DMS53 (cell line): ENCODE results near the gene ATP2B2.
A peak's percentile ranks its signal among the peaks of the same experiment; 100 is the strongest.
"Not testable (repeated sequence)": the region's sequence is repeated elsewhere in the genome, so short reads cannot be mapped to it uniquely, and the experiment has no call there.

ENCODE experiments used
- DNase-seq: peaks from one replicate; lab custom pipeline; 2025; lab: John Stamatoyannopoulos, UW

ATP2B2 gene

DNA sequence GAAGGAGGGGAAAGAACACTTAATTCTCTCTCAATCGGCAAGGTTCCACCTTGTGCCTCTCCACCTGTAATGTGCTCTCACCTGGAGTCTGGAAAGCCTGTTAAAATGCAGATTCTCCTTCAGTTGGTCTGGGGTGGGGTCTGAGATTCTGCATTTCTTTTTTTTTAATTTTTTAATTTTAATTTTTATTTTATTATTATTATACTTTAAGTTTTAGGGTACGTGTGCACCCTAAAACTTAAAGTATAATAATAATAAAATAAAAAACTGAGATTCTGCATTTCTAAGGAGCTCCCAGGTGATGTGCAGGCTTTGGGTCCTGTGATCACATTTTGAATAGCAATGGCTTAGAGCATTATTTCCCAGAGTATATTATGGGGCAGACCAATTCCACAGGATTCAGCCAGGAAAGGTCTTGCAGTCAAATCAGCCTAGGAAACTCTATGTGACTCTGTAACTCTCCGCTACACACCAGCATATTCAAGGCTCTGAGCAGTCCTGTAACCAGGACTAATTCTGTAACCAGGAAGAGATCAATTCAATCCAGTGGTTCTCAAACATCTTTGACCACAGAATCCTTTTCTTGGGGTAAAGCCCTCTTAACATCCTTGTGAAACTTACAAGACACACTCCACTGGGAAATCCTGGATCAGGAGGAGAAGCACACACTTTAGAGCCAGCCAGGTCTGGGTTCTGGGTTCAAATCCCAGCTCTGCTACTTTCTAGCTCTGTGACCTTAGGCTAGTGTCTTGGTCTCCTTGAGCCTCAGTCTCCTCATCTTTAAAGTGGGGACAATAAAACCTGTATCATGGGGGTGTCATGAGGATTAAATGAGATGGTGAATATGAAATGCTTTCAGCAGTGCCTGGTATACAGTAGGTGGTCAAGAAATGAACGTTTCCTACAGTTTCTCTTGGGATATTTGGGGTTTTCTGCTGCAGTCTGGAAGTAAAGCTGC, 122.2 kb downstream of the ATP2B2 start:
- no peak for DNase-seq

DNA sequence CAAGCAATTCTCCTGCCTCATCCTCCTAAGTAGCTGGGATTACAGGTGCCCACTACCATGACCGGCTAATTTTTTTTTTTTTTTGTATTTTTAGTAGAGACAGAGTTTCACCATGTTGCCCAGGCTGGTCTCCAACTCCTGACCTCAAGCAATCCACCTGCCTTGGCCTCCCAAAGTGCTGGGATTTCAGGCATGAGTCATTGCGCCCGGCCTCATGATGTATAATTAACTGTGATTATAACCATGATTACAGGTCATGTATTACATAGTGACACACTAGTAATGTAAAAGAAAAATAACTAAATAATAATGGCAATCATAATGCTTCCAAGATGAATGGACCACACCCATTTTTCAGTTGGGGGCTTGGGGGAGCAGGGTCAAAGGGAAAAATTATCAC, 122.9 kb downstream of the ATP2B2 start:
- not testable (repeated sequence) for DNase-seq

DNA sequence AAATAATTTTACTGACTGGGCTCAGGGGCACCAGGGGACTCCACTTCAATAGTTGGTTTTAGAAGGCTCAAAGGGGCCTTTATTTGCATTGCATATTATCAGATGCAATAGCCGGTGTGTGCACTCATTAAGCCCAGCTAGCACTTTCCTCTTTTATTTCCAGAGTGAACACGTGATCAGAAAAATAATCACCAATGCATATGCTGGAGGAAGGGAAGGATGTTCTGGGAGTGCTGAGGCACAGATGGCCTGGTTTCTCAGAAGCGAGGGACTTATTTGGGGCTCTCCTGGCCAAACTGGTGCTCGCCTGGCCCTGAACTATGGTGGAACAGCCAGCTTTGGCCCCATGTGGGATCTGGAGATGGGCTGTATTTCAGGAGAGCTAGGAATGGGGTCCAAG, 124.0 kb downstream of the ATP2B2 start:
- DNase-seq: no peak

DNA sequence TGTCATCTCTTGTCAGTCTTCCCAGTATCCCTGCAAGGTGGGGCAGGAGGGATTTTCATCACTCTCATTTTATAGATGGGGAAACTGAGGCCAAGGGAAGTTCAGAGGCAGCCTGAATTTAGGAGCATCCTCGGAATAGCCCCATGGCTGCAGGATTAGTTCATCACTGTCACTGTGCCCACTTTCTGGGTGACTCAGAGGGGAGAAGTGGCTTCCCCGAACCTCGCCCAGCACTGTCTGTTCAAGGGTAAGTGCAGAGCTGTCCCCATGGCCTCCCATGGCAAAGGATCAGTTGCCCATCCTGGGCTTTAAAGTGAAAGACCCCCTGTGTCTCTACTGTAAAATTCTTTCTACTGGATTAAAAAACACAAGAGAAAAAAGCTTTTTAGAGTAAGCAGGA, 124.5 kb downstream of the ATP2B2 start:
- DNase-seq: no peak

DNA sequence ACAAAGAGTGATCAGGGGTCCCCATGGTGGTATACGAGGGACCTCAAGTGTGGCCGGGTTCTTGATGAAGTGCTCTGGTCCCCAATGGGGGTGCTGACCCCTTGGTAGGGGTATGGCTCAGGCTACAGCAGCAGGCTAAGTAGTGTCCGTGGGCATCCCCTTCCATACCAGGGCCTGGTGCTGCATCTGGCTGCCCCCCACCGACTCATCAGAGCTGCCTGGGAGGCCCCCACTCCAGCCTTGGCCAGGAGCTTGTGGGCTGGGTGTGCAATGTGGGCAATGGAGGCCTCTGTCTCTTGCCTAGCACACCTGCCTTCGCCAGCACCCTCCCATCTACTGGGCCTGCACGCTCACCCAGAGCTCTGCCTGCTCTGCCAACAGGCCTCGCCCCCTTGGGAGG, 125.4 kb downstream of the ATP2B2 start:
- DNase-seq: no peak

DNA sequence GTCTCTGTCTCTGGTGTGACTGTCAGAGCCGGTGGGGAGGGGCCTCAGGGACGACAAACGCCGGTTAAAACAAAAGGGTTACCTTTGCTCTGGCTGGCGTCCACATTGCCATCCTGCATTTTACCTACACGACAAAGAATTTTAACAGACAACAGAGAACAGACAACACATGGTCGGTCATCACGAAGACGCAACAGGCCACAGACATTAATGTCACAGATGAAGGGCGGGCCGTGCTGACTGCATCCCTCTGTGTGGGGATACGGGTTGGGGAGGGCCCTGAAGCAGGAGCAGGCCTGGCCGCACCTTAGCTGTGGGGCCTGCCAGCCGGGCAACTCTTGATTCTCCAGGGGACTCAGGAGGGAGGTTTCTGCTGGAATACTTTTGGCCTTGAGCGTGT, 126.2 kb downstream of the ATP2B2 start:
- DNase-seq: no peak

DNA sequence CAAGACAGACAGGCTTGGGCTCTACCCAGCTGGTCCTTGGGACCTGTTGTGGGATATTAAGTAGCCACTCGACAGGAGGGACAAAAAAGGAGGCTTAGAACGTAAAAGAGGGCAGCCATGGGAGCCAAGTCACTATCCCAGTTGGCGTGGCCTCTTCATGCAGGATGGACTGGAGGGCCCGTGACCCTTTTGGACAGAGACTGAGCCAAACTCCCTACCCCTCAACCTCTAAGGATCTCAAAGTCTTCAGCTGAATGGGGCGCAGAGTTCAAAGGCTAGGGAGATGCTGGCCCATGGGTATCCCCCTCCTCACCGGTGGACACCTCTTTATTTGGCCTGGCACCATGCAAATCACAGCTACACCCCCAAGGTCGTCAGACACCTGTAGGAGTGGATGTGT, 126.6 kb downstream of the ATP2B2 start:
- no peak for DNase-seq

DNA sequence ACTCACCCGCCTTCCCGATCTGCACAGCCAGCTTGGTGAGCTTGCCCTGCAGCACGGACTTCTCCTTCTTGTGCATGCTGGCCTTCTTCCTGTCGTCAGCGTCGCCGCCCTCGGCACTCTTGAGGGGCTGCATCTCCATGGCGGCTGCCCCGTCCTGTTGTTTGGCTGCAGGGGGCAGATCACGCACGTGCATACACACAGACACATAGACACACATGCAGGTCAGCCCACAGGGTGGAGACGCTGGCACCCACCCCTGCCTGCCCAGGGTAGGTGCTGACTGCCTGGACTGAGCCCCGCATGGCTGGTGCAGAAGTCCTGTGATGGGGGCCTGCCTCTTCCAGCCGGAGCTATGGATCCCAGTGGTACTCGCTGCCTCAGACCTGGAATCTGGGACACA, 127.1 kb downstream of the ATP2B2 start:
- DNase-seq: no peak

DNA sequence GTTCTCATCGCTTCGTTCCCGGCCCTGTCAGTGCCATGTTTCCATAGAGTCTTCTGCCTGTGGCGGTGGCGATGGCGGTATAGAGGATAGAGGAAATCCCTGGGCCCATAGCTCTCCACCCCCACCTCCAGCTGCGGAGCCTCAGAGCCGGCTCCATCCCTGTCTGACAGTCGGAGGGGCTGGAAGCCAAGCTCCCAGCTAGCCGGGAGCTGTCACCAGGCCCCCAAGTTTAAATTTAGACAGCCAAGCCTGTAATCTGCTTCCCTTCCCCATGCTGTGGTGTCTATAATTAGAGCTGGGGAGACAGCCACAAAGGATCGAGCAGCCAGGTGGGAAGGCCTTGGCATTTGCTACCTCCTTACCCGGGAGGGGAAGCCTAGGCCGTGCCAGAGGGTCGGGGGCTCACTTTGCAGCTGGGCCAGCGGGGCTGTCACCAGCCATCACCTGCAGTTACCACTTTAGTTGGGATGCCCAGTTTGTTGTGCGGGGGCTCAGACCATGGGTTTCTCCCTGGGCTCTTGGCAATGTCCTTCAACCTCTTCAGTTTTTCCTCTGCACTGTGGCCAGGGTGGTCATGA, 128.1 kb downstream of the ATP2B2 start:
- no peak for DNase-seq

DNA sequence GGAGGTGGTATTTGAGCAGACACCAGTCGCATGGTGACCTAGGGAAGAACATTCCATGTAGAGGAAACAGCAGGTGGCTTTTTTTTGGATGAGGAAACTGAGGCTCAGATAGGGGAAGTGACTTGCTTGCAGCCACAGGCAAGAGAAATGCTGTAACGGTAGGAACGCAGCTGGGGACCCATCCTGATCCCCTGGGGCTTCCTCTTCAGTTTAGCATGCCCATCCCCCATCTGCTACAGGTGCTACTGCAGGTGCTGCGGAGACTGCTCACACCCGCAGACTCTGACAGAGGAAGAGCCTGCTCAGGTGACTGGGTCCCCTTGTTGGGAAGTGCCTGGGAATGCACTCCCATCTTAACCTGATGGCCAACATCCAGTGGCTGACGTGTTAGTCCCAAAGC, 129.0 kb downstream of the ATP2B2 start:
- DNase-seq: no peak

DNA sequence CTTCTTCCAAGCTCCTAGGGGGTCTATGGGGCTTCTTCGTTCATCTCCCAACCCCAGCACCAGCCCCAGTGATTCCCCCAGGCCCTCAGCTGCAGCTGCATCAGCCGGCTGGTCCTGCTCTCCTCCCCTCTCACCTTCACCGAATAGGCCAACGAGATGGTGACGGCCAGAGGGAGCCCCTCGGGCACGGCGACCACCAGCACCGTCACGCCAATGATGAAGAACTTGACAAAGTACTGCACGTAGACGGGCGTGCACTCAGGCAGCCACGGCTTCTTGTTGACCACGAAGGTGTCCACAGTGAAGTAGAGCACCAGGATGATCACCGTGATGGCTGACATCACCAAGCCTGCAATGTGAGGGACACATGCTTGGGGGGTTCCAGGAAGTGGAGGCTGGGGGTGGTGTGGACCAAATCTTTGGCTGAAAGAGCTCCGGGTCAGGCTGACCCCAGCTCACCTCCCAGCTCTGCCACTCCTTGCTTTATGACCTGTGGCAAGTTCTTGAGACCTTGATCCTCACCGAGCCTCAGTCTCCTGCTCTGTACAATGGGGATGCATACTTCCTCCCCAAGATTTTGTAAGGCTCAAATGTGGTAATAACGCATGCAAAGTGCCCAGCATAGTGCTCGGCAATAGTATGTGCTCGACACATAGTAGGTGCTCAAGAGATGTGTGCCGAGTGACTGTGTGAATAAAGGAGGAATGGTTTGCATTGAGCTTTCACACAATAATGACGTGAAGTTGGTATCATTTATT, 129.9 kb downstream of the ATP2B2 start:
- no peak for DNase-seq

DNA sequence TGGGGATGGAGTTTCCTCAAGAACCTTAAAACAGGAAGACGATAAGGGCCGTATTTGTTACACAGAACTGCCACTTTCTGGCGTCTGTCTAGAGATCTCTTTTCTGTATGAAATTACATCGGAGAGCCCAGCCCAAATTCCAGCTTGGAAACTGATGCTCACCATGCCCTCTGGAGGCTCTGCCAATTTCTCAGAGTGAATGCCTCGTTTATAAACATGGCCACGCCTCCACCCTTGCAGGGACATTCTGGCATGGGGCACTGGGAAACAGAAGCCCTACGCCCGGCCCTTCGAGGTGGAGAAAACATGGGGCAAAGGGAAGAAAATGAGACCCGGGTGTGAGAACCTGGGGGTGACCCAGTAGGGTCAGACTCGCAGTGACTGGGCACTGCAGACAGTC, 131.1 kb downstream of the ATP2B2 start:
- DNase-seq: no peak

DNA sequence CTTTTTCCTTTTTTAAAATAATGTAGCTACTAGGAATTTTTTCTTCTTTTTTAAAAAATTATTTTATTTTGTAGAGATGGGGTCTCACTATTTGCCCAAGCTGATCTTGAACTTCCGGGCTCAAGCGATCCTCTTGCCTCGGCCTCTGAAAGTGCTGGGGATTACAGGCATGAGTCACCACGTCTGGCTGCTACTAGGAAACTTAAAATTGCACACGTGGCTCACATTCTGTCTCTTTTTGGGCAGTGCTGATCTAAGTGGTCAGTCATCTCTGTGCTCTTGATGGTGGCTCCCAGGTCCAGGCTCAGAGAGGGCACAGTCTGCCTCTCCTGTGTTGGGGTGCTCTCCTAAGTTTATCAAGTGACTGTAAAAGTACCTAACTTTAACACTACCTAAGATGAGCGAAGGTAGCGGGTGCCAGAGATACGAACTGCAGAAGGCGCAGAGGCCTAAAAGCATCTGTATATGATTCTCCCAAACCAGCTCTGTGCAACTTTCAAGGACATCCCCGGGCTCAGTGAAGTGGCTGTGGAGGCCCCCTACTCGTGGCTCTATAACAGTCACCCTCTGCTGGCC, 131.6 kb downstream of the ATP2B2 start:
- no peak for DNase-seq

DNA sequence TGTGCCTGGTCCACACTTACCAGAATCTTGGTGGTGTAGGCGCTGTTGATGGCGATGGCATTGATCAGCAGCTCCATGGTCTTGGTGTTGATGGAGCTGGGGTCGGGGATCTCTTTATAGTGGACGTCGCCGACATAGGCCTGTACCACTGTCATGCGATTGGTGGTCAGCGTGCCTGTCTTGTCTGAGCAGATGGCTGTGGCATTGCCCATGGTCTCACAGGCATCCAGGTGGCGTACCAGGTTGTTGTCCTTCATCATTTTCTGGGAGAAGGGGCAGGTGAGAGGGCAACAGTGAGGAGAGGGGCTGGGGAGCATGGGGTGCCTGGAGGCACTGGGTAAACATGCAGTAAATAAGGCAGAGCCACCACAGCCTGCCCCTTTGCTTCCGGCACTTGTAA, 133.6 kb downstream of the ATP2B2 start:
- DNase-seq: no peak

DNA sequence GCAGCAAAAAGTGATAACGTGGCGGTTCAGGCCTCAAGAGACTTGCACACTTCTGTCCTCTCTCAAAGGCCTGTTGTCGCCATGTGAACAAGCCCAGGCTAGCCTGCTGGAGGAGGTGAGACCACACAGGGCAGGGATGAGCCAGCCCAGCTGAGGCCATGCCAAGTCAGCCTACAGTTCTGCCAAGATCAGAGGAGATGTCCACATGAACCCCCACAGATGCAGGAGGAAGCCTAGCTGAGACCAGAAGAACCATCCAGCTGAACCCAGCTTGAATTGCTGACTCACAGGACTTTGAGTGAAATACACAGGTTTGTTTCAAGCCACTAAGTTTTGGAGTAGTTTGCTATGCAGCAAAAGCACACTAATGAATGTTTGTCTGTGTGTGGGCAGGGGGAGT, 134.2 kb downstream of the ATP2B2 start:
- no peak for DNase-seq

DNA sequence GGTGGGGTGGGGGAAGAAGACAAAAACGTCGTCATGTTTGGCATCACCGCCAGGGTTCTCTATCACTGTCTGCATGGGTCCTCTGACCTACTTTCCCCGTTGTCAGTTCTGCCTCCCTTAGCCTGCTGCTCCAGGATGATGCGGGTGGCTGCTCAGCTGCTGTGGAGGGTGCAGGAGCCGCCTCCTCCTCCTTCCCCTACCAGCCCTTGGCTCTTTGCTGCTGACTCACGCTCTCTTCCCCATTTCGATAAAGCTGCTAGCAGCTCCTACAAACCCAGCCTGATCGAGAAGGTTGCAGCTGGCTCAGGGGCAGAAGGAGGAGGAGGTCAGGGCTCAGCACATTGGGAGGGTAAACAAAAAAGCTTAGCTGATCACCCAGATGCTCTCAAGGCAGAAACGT, 135.0 kb downstream of the ATP2B2 start:
- DNase-seq: peak; percentile 2

DNA sequence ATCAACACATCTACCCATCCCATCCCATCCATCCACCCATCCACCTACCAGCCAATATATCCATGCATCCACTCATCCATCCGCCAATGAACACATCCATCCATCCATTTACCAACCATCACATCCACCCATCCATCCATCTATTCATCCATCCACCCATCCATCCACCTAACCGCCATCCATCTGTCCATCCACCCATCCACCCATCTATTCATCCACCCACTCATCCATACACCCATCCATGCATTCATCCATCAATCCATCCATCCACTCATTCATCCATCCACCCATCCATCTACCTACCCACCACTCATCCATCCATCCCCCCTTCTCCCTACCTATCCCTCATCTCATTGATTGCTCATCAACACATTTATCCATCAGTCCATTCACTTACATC, 136.9 kb downstream of the ATP2B2 start:
- DNase-seq: no peak

DNA sequence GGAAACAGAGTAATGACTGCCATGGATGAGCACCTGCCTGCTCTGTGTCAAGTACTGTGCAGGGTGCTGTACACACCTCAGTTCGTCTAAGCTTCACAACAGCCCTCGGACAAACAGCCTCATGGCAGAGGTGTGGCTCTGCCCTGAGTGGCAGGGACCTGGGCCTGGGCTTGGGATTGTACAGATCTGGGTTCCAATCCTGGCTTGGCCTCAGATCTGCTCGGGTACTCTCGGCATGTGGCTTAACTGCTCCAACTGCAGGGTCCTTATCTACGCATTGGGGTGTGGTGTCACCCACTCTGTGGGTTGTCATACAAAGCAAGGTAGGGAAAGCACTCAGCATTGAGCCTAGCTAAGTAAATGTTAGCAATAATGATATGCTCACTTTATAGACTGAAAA, 137.9 kb downstream of the ATP2B2 start:
- no peak for DNase-seq

DNA sequence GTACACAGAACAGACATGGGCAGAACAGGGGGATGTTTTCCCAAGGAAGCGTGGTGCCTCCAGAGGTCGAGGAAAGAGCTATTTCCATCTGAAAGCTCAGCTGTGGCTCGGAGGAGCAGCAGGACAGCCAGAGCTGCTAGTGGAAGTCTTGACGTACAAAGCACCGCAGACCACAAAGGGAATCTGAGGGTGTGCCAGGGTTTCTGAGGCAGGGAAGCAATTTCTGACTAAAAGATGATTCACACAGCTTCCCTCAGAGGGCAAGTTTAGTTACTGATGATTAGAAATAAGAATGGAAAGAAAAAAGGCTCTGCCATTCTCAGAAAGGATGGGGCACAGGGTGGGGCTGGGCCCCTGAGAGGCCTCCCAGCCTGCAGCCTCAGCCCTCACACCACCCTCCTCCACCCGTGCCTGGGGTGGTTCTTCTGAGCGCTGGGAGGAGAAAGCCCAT, 138.7 kb downstream of the ATP2B2 start:
- no peak for DNase-seq

DNA sequence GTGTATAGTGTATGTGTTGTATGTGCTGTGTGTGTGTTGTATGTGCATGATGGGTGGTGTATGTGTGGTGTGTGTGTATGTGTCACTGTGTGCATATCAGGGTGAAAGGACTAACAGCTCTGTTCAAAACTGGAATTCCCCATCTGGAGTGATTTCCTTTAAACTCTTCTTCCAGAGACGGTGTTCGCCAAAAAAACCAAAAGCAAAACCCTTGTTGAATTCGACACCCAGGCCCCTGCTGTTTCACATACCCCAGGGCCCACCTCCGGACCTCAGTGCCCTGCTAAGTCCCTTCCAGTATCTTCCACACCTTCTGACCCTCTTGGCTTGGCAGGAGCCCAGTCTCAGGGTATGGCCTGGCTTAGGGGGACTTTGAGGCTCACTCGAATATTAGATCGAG, 139.6 kb downstream of the ATP2B2 start:
- DNase-seq: no peak

DNA sequence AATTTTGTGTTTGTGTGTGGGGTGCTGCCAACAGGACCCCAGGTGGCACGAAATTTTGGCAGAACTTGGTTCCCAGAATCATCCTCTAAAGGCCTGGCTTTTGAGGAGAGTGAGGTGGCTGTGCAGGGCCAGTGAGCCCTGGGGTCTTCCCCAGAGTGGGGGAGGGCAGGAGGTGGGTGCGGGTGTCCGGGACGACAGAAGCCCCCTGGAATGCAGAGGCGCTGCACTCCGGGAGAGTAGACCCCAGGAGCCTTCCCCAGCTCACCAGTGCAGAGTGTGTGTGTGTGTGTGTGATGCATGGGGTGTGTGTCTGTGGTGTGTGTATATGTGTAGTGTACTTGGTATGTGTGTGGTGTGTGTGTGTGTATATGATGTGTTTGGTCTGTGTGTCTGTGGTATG, 140.1 kb downstream of the ATP2B2 start:
- no peak for DNase-seq

DNA sequence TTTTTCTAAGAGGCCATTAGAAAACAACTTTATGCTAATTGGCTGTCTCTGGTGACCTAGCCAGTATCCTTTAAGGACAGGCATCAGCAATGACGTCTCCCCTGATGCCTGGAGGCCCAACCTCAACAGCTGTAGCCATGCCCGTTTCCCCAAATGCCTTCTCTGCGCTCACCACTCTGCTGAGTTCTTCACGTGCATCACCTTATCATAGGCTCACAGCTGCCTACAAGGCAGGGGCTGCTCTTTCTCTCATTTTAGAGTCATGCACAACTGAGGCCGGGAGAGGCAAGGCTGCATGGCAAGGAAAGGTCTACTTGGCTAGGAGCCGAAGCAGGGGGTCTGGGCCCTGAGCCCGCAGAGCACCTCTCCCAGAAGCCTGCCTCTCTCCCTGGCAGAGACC, 140.6 kb downstream of the ATP2B2 start:
- no peak for DNase-seq

DNA sequence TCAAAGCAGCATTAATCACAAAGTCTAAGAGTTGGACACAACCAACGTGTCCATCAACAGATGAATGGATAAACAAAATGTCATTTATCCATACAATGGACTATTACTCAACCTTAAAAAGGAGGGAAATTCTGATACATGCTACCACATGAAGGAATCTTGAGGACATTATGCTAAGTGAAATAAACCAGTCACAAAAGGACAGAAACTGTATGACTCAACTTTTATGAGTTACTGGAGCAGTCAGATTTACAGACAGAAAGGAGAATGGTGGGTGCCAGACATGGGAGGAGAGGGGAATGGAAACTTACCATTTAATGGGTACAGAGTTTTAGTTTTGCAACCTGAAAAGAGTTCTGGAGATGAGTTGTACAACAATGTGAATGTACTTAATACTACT, 141.5 kb downstream of the ATP2B2 start:
- DNase-seq: no peak
